ENCODE data around the gene ASTE1. TPM values are rescaled to one million over a fixed set of nuclear protein-coding genes. Genes with fewer than 3 reads are reported as not detected.

ASTE1 gene
- total and polyA plus RNA-seq, 9 donors: 3.1 to 11.9 (median 8.6) TPM

GRCh38 chr3:131036200-131036816 lies 9.7 kb upstream of the ASTE1 start:
- Histone ChIP-seq H3K4me1 (ENCODE audit: insufficient read depth) (no peaks in the 10 kb centered on the region), H3K27ac (no peak overlapping the region), H3K27me3 (no peaks in the 10 kb centered on the region), H3K4me3 (no peak overlapping the region), H3K36me3 (no peaks in the 10 kb centered on the region), H3K9me3 (no peaks in the 10 kb centered on the region)
- intact Hi-C loops (cut with DNase I): no loop called here
- DNase-seq: no peak
- 0 to 7% (median 4%) methylated on average over 1 of the region's 1 CpG for whole genome bisulfite sequencing, 3 donors
- no peak for TF ChIP-seq CTCF (IDR thresholded peaks at IDR 0.05)
- no peak for TF ChIP-seq EP300 (IDR thresholded peaks at IDR 0.05)
- TF ChIP-seq POLR2A (IDR thresholded peaks at IDR 0.05): no peak

- WGBS, 3 donors: 30 to 49% (median 35%) methylated on average over 1 of the region's 1 CpG
- DNase-seq: no peak
- Histone ChIP-seq H3K36me3 (no peaks in the 10 kb centered on the region), H3K27ac (no peak overlapping the region), H3K9me3 (no peaks in the 10 kb centered on the region), H3K4me1 (ENCODE audit: insufficient read depth) (no peaks in the 10 kb centered on the region), H3K27me3 (no peaks in the 10 kb centered on the region), H3K4me3 (no peak overlapping the region)
- TF ChIP-seq CTCF (IDR thresholded peaks at IDR 0.05) (peak in 1 of 3 donors; percentile 21), EP300 (IDR thresholded peaks at IDR 0.05) (no peak)
- intact Hi-C loops (cut with DNase I): no loop called here
Observed at GRCh38 chr3:131033480-131034080, 7.0 kb upstream of the ASTE1 start.

- Histone ChIP-seq H3K4me3 (no peak overlapping the region), H3K36me3 (no peaks in the 10 kb centered on the region), H3K27me3 (no peaks in the 10 kb centered on the region), H3K9me3 (no peaks in the 10 kb centered on the region), H3K4me1 (ENCODE audit: insufficient read depth) (peaks cover 2% of the 10 kb centered on the region), H3K27ac (no peak overlapping the region)
- intact Hi-C loops (cut with DNase I): no loop called here
- no peak for DNase-seq
- TF ChIP-seq EP300 (IDR thresholded peaks at IDR 0.05) (no peak), POLR2A (IDR thresholded peaks at IDR 0.05) (no peak), CTCF (IDR thresholded peaks at IDR 0.05) (no peak)
- WGBS, 3 donors: 64 to 96% (median 80%) methylated on average over 3 of the region's 3 CpGs
Observed at GRCh38 chr3:131031660-131032059, 5.0 kb upstream of the ASTE1 start.

- no peak overlapping the region for H3K27ac ChIP-seq
- peaks cover 5% of the 10 kb centered on the region for H3K4me1 ChIP-seq (ENCODE audit: insufficient read depth)
- intact Hi-C loops (cut with DNase I): no loop called here
- H3K27me3 ChIP-seq: no peaks in the 10 kb centered on the region
- TF ChIP-seq EP300 (IDR thresholded peaks at IDR 0.05): no peak
- TF ChIP-seq POLR2A (IDR thresholded peaks at IDR 0.05): no peak
- no peak for TF ChIP-seq CTCF (IDR thresholded peaks at IDR 0.05)
- 91 to 96% (median 95%) methylated on average over 3 of the region's 3 CpGs for WGBS, 3 donors
- no peaks in the 10 kb centered on the region for H3K36me3 ChIP-seq
- H3K4me3 ChIP-seq: no peak overlapping the region
- H3K9me3 ChIP-seq: no peaks in the 10 kb centered on the region
- no peak for DNase-seq
Observed at GRCh38 chr3:131028844-131029243, 2.2 kb upstream of the ASTE1 start.
